Right lobe of liver (tissue), 6 donors: ENCODE measurements around the gene APOB. TPM values are rescaled to one million over a fixed set of nuclear protein-coding genes. Genes with fewer than 3 reads are reported as not detected.

ENCODE experiments used
- ATAC-seq, 4 donors: fragments of 200-7000 bp; cut with Tn5 transposase; one replicate each; pipeline ENCODE4 v1.9.1; 2020; ENCODE audit warnings: mild to moderate bottlenecking in 4 of 4, moderate library complexity in 4 of 4
- DNase-seq, 3 donors: peaks; one replicate each; pipeline ENCODE4 v3.0.0-alpha.2; 2020
- H3K27ac ChIP-seq, 3 donors: fragments of 200-600 bp; one replicate each; pipeline ENCODE4 v1.8.0; 2022
- H3K27me3 ChIP-seq, 2 donors: fragments of 200-600 bp; one replicate each; pipeline ENCODE4 v1.8.0; 2022
- H3K36me3 ChIP-seq, 4 donors: fragments of 200-600 bp; sonication (generic) in 1 of 4; one replicate each; pipeline versions ENCODE4 v1.5.1 to v1.8.0; 2017 to 2022; ENCODE audit warnings: control low read depth in 1 of 4
- H3K4me1 ChIP-seq, 4 donors: fragments of 200-600 bp; sonication (generic) in 1 of 4; one replicate each; pipeline versions ENCODE4 v1.5.1 to v1.8.0; 2017 to 2022; ENCODE audit warnings: control low read depth in 1 of 4
- H3K4me3 ChIP-seq, 3 donors: fragments of 200-600 bp; one replicate each; pipeline ENCODE4 v1.8.0; 2022
- H3K9me3 ChIP-seq, 4 donors: fragments of 200-600 bp; sonication (generic) in 1 of 4; one replicate each; pipeline versions ENCODE4 v1.5.1 to v1.8.0; 2017 to 2022; ENCODE audit warnings: control low read depth in 1 of 4
- CTCF ChIP-seq, 4 donors: fragments of 200-600 bp in 3 of 4; fragments of 450-650 bp in 1 of 4; IDR thresholded peaks; one replicate each; pipeline versions ENCODE4 v1.5.1 to v1.8.0; 2016 to 2022; ENCODE audit warnings: antibody characterized with exemption in 4 of 4, mild to moderate bottlenecking in 2 of 4
- POLR2A ChIP-seq: fragments of 450-650 bp; IDR thresholded peaks from one replicate; pipeline ENCODE4 v1.6.1; 2017; ENCODE audit warnings: antibody characterized with exemption, mild to moderate bottlenecking
- WGBS: methylation state at CpG from one replicate; pipeline ENCODE4 v1.1.6; 2018; ENCODE audit warnings: low coverage, low lambda C conversion rate; ENCODE audit not compliant: insufficient coverage; ENCODE audit errors: missing lambda C conversion rate; 5-methylcytosine and 5-hydroxymethylcytosine counted together
- intact Hi-C, 2 donors: fragments of 100-400 bp; cut with DNase I; formaldehyde crosslinking; loops; one replicate each; pipeline versions ENCODE4 v1.11.2 to v1.14.1; 2022
- total RNA-seq, 6 experiments: library from RNA; depleted of rRNA in 2 of 6; stranded (reverse); fragments of >200 nt in 2 of 6; fragmentation: NEBNext Ultra II Directional in 3 of 6; extraction: Animal tissue kit (Norgen Biotek cat#: 25700) in 3 of 6; gene quantifications; one replicate each; pipeline versions ENCODE4 v1.1.0 to v1.2.4, GENCODE V29; 2016 to 2023
- donor health status: DM: no; HTN: yes; CAD: no.
- donor health status: DM: no; HTN: no; CAD: no.
- donor health status: DM: no; HTN: no; CAD: no.
- donor health status: DM: no; HTN: yes; CAD: no.
- donor health status: DM: no; HTN: yes; CAD: no.

APOB gene
- total RNA-seq, 6 experiments from 2014 or later, result 2,615 to 3,271 (median 2,774) TPM

- ATAC-seq (peak; percentile 13 to 71 (median 48)), DNase-seq (peak; percentile 77 to 89 (median 83))
- intact Hi-C loops, result loop anchor here (10.0 kb wide), 1 partner anchor 52 kb away; no protein-coding TSS in a partner anchor
- WGBS, result 6% methylated on average over 13 of the region's 25 CpGs
- H3K4me1 ChIP-seq, result peaks cover 0 to 42% (median 11%) of the 10 kb centered on the region in 4 donors
- peaks cover 4 to 54% (median 31%) of the 10 kb centered on the region in 4 donors for H3K36me3 ChIP-seq
- TF ChIP-seq CTCF (IDR thresholded peaks at IDR 0.05), result peak; percentile 97 to 99 (median 98)
- TF ChIP-seq POLR2A, result peak; percentile 12
- H3K9me3 ChIP-seq, result no peaks in the 10 kb centered on the region
- H3K4me3 ChIP-seq, result peak overlapping the region; percentile 63 to 86 (median 78)
- H3K27me3 ChIP-seq, result no peaks in the 10 kb centered on the region
- H3K27ac ChIP-seq, result peak overlapping the region; percentile 90 to 99 (median 97)
Observed at GRCh38 chr2:21042958-21043743, 722 bp downstream of the APOB start.

GRCh38 chr2:21042708-21042957, 1.2 kb downstream of the APOB start:
- Histone ChIP-seq H3K36me3 (peaks cover 4 to 60% (median 34%) of the 10 kb centered on the region in 4 donors), H3K27ac (peak overlapping the region; percentile 90 to 99 (median 97)), H3K4me1 (peaks cover 0 to 38% (median 13%) of the 10 kb centered on the region in 4 donors), H3K27me3 (no peaks in the 10 kb centered on the region), H3K9me3 (no peaks in the 10 kb centered on the region), H3K4me3 (peak overlapping the region; percentile 63 to 86 (median 78))
- WGBS, result 9% methylated on average over 5 of the region's 5 CpGs
- DNase-seq, result no peak
- peak in 1 of 4 donors; percentile 0 for ATAC-seq
- TF ChIP-seq POLR2A, result no peak
- TF ChIP-seq CTCF (IDR thresholded peaks at IDR 0.05), result no peak
- intact Hi-C loops, result loop anchor here (10.0 kb wide), 1 partner anchor 52 kb away; no protein-coding TSS in a partner anchor

- Histone ChIP-seq H3K36me3 (peaks cover 4 to 65% (median 36%) of the 10 kb centered on the region in 4 donors), H3K27ac (peak overlapping the region; percentile 90 to 99 (median 97)), H3K9me3 (no peaks in the 10 kb centered on the region), H3K4me1 (peaks cover 0 to 39% (median 11%) of the 10 kb centered on the region in 4 donors), H3K4me3 (peak overlapping the region; percentile 63 to 86 (median 78)), H3K27me3 (no peaks in the 10 kb centered on the region)
- peak; percentile 59 to 77 (median 73) for DNase-seq
- 26% methylated on average over 10 of the region's 16 CpGs for WGBS
- intact Hi-C loops, result loop anchor here (10.0 kb wide), 1 partner anchor 53 kb away; no protein-coding TSS in a partner anchor
- peak; percentile 4 to 50 (median 10) for ATAC-seq
- TF ChIP-seq CTCF (IDR thresholded peaks at IDR 0.05) (no peak), POLR2A (peak; percentile 42)
Observed at GRCh38 chr2:21041943-21042707, 1.7 kb downstream of the APOB start.

DNA sequence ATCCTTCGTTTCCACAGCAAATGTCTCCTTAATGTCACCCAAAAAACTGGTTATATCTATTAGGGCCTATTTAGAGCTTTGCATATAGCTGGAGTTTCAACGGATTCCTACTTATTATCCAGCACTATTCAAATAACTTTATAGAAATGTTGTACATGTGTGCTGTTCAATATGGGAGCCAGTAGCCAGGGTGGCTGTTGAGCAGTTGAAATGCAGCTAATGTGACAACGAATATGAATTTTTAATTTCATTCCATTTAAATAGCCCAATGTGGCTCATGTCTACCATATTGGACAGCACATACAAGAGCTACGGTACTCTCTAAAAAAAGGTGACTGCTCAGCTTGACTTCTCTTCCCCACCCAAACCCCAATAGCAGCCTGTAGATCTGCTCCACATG, 2.4 kb downstream of the APOB start:
- peaks cover 4 to 71% (median 39%) of the 10 kb centered on the region in 4 donors for H3K36me3 ChIP-seq
- H3K27ac ChIP-seq, result peak overlapping the region; percentile 90 to 99 (median 97)
- TF ChIP-seq CTCF (IDR thresholded peaks at IDR 0.05) (no peak), POLR2A (no peak)
- WGBS, result 13% methylated on average over 4 of the region's 4 CpGs
- intact Hi-C loops, result loop anchor here (10.0 kb wide), 1 partner anchor 53 kb away; no protein-coding TSS in a partner anchor
- H3K27me3 ChIP-seq, result no peaks in the 10 kb centered on the region
- H3K4me3 ChIP-seq, result peak overlapping the region; percentile 63 to 86 (median 78)
- H3K4me1 ChIP-seq, result peaks cover 0 to 41% (median 11%) of the 10 kb centered on the region in 4 donors
- H3K9me3 ChIP-seq, result no peaks in the 10 kb centered on the region
- DNase-seq, result no peak
- ATAC-seq, result no peak
